ENCODE measurements around the gene CIRBP. TPM values are rescaled to one million over a fixed set of nuclear protein-coding genes. Genes with fewer than 3 reads are reported as not detected.

CIRBP gene
- total RNA-seq, 1 experiment from 2014 or later = 263 TPM

DNA sequence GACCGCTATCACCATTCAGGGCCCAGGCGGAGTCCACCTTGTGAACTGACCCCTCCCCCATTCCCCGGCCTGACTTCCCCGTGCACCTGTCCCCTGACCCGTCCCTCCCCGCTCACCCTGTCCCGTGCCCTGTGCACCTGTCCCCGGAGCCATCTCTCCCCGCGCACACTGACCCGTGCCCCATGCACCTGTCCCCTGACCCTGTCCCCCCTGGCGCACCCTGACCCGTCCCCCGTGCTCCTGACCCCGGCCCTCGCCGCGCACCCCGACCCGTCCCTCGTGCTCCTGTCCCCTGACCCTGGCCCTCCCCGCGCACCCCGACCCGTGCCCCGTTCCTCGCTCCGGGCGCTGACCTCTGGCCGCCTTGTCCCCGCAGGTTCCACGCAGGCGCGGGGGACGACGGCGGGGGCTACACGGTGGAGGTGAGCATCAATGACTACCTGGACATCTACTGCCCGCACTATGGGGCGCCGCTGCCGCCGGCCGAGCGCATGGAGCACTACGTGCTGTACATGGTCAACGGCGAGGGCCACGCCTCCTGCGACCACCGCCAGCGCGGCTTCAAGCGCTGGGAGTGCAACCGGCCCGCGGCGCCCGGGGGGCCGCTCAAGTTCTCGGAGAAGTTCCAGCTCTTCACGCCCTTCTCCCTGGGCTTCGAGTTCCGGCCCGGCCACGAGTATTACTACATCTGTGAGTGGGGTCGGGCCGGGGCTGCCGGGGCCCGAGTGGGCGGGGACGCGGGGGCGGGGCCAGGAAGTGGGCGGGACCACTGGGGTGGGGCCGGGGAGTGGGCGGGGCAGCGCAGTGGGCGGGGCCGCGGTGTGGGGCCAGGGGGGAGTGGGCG is 26.3 kb downstream of the CIRBP start:
- Histone ChIP-seq H2AFZ (ENCODE audit: low read length) (no peak overlapping the region), H3K23ac (ENCODE audit: insufficient read length, low read depth, low read length) (no peak overlapping the region), H3K14ac (ENCODE audit: insufficient read depth, low read length) (no peak overlapping the region), H2BK15ac (ENCODE audit: low read depth, low read length) (no peak overlapping the region), H3K27me3 (ENCODE audit: insufficient read depth, low read length) (no peaks in the 10 kb centered on the region), H2BK20ac (ENCODE audit: low read depth, low read length, poor library complexity, severe bottlenecking) (no peak overlapping the region), H3K9me3 (ENCODE audit: control insufficient read depth, low read depth, low read length) (no peaks in the 10 kb centered on the region), H2AK5ac (ENCODE audit: insufficient read length, low read length) (no peak overlapping the region), H2BK120ac (ENCODE audit: low read depth, low read length, poor library complexity, severe bottlenecking) (no peak overlapping the region), H4K5ac (ENCODE audit: insufficient read length, low read depth, low read length) (no peak overlapping the region), H3K18ac (ENCODE audit: insufficient read length, low read depth, low read length) (no peak overlapping the region), H3K4ac (ENCODE audit: low read depth, low read length) (no peak overlapping the region), H3T11ph (ENCODE audit: low read length) (no peak overlapping the region), H4K91ac (ENCODE audit: insufficient read length, low read depth, low read length) (no peak overlapping the region), H3K4me2 (ENCODE audit: insufficient read depth, insufficient read length, low read length) (peak overlapping the region; percentile 6), H4K8ac (replicated peaks; ENCODE audit: insufficient read length, low read depth, low read length) (no peak overlapping the region), H2BK5ac (ENCODE audit: insufficient read length, low read length) (no peak overlapping the region), H3K4me1 (ENCODE audit: insufficient read depth, low read length) (no peaks in the 10 kb centered on the region), H3K27ac (ENCODE audit: insufficient read length, low read depth, low read length) (no peak overlapping the region), H4K20me1 (ENCODE audit: control insufficient read depth, insufficient read depth, insufficient read length) (no peaks in the 10 kb centered on the region), H3K56ac (ENCODE audit: insufficient read length, low read depth, low read length) (no peak overlapping the region), H3K79me1 (ENCODE audit: insufficient read depth, low read depth, low read length, poor library complexity, severe bottlenecking) (no peaks in the 10 kb centered on the region), H3K79me2 (ENCODE audit: insufficient read depth, low read length) (no peaks in the 10 kb centered on the region), H3K23me2 (ENCODE audit: insufficient read length, low read depth, low read length, poor library complexity, severe bottlenecking) (no peaks in the 10 kb centered on the region), H2BK12ac (ENCODE audit: insufficient read length, low read depth, low read length) (no peak overlapping the region), H3K9ac (ENCODE audit: extremely low read depth, insufficient read length, low read length) (no peak overlapping the region)
- H3K27ac Mint-ChIP-seq = no peak overlapping the region
- no CpG with 5 or more reads among the region's 82 CpGs for WGBS (ENCODE audit: extremely low coverage, insufficient read length, low lambda C conversion rate)
- peaks cover 13% of the 10 kb centered on the region for H3K27me3 Mint-ChIP-seq (ENCODE audit: low read depth)
- H3K9me3 Mint-ChIP-seq = no peaks in the 10 kb centered on the region
- TF ChIP-seq, protein P1, sequence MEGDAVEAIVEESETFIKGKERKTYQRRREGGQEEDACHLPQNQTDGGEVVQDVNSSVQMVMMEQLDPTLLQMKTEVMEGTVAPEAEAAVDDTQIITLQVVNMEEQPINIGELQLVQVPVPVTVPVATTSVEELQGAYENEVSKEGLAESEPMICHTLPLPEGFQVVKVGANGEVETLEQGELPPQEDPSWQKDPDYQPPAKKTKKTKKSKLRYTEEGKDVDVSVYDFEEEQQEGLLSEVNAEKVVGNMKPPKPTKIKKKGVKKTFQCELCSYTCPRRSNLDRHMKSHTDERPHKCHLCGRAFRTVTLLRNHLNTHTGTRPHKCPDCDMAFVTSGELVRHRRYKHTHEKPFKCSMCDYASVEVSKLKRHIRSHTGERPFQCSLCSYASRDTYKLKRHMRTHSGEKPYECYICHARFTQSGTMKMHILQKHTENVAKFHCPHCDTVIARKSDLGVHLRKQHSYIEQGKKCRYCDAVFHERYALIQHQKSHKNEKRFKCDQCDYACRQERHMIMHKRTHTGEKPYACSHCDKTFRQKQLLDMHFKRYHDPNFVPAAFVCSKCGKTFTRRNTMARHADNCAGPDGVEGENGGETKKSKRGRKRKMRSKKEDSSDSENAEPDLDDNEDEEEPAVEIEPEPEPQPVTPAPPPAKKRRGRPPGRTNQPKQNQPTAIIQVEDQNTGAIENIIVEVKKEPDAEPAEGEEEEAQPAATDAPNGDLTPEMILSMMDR (conservative IDR thresholded peaks at IDR 0.05) = no peak
- H3K4me1 Mint-ChIP-seq = peaks cover 0 to 12% of the 10 kb centered on the region in 2 experiments; a peak in 2 of 4 replicates
- peak; percentile 64 for DNase-seq
- H3K36me3 Mint-ChIP-seq (ENCODE audit: insufficient read depth in 1 of 3, low read depth in 3 of 3) = peaks cover 0 to 4% (median 2%) of the 10 kb centered on the region in 3 experiments; a peak in 2 of 7 replicates
- peak overlapping the region; percentile 48 to 77 for H3K4me3 Mint-ChIP-seq
